DLD1 (cell line): ENCODE results near the gene TSPAN16.

Source experiments
- in situ Hi-C: cut with HindIII; loops from 2 replicates; pipeline ENCODE4 v1.10.0; 2017; ENCODE audit warnings: low sequenced_read_pairs

The TSPAN16 gene

GRCh38 chr19:11295665-11296245 lies at the start of gene TSPAN16:
Gene TSPAN16, plus strand, starts transcription at chr19:11296160. Its CDS starts 138 bp downstream, at chr19:11296298.
- in situ Hi-C loops, result no loop called here

GRCh38 chr19:11246941-11247340 lies 49.0 kb upstream of the TSPAN16 start:
- in situ Hi-C loops, result no loop called here

GRCh38 chr19:11247391-11247790 lies 48.6 kb upstream of the TSPAN16 start:
- in situ Hi-C loops, result no loop called here

GRCh38 chr19:11247934-11248333 lies 48.0 kb upstream of the TSPAN16 start:
- in situ Hi-C loops, result no loop called here

GRCh38 chr19:11248852-11249251 lies 47.1 kb upstream of the TSPAN16 start:
- in situ Hi-C loops, result no loop called here

GRCh38 chr19:11251217-11251616 lies 44.7 kb upstream of the TSPAN16 start:
- in situ Hi-C loops, result no loop called here

GRCh38 chr19:11251650-11252314 lies 44.2 kb upstream of the TSPAN16 start:
- in situ Hi-C loops, result no loop called here

GRCh38 chr19:11252665-11253355 lies 43.1 kb upstream of the TSPAN16 start:
- in situ Hi-C loops, result no loop called here

GRCh38 chr19:11254666-11255065 lies 41.3 kb upstream of the TSPAN16 start:
- in situ Hi-C loops, result no loop called here

- in situ Hi-C loops, result no loop called here
Observed at GRCh38 chr19:11256189-11256588, 39.8 kb upstream of the TSPAN16 start.

GRCh38 chr19:11257846-11258380 lies 38.0 kb upstream of the TSPAN16 start:
- in situ Hi-C loops, result no loop called here

- in situ Hi-C loops, result no loop called here
Observed at GRCh38 chr19:11260996-11261395, 35.0 kb upstream of the TSPAN16 start.

- in situ Hi-C loops, result no loop called here
Observed at GRCh38 chr19:11261431-11261970, 34.5 kb upstream of the TSPAN16 start.

GRCh38 chr19:11261971-11262839 lies 33.8 kb upstream of the TSPAN16 start, which contains the start of gene DOCK6:
Gene DOCK6, minus strand, starts transcription at chr19:11262524. Its CDS starts 84 bp downstream, at chr19:11262440.
- in situ Hi-C loops, result no loop called here

GRCh38 chr19:11263726-11264125 lies 32.2 kb upstream of the TSPAN16 start:
- in situ Hi-C loops, result no loop called here

- in situ Hi-C loops, result no loop called here
Observed at GRCh38 chr19:11264452-11265176, 31.3 kb upstream of the TSPAN16 start.

- in situ Hi-C loops, result no loop called here
Observed at GRCh38 chr19:11265177-11265784, 30.7 kb upstream of the TSPAN16 start.

GRCh38 chr19:11265785-11266236 lies 30.1 kb upstream of the TSPAN16 start:
- in situ Hi-C loops, result no loop called here

- in situ Hi-C loops, result no loop called here
Observed at GRCh38 chr19:11267316-11268085, 28.5 kb upstream of the TSPAN16 start.
